SK-N-SH treated with all-trans-retinoic acid at 6 μM for 48 hours (cell line): Measurements from ENCODE around the gene LTBP2.

ENCODE experiments used
- ATAC-seq: fragments of 200-7000 bp; cut with Tn5 transposase; 3 replicates; pipeline ENCODE4 v1.9.1; 2020; ENCODE audit warnings: mild to moderate bottlenecking, moderate library complexity
- ARNTL ChIP-seq: fragments of 450-650 bp; formaldehyde crosslinking; IDR thresholded peaks from 2 replicates; pipeline ENCODE4 v1.5.0; 2020; ENCODE audit warnings: low read depth, mild to moderate bottlenecking, moderate library complexity, borderline replicate concordance
- BACH2 ChIP-seq: fragments of 250-450 bp; sonication (Bioruptor Pico); IDR thresholded peaks from 2 replicates; pipeline ENCODE4 v1.9.0; 2021; ENCODE audit warnings: mild to moderate bottlenecking, borderline replicate concordance
- CSDC2 ChIP-seq: fragments of 250-450 bp; sonication (Bioruptor Pico); IDR thresholded peaks from 2 replicates; pipeline ENCODE4 v1.5.0; 2020; ENCODE audit warnings: mild to moderate bottlenecking, moderate library complexity
- ESRRG ChIP-seq: fragments of 250-450 bp; sonication (Bioruptor Pico); IDR thresholded peaks from 2 replicates; pipeline ENCODE4 v1.6.1; 2021; ENCODE audit warnings: mild to moderate bottlenecking
- GLIS3 ChIP-seq: fragments of 250-450 bp; sonication (Bioruptor Pico); IDR thresholded peaks from 2 replicates; pipeline ENCODE4 v1.5.0; 2020; ENCODE audit warnings: mild to moderate bottlenecking, moderate library complexity
- ISL1 ChIP-seq: fragments of 250-450 bp; sonication (Bioruptor Pico); IDR thresholded peaks from 2 replicates; pipeline ENCODE4 v2.1.2; 2022; ENCODE audit warnings: mild to moderate bottlenecking, moderate library complexity
- OSR1 ChIP-seq: fragments of 250-450 bp; sonication (Bioruptor Pico); IDR thresholded peaks from 2 replicates; pipeline ENCODE4 v1.8.0; 2022; ENCODE audit warnings: moderate library complexity, mild to moderate bottlenecking, inconsistent platforms
- PPARA ChIP-seq: fragments of 250-450 bp; sonication (Bioruptor Pico); IDR thresholded peaks from 2 replicates; pipeline ENCODE4 v1.5.0; 2020; ENCODE audit warnings: mild to moderate bottlenecking, borderline replicate concordance
- RARB ChIP-seq: fragments of 250-450 bp; sonication (Bioruptor Pico); IDR thresholded peaks from 2 replicates; pipeline ENCODE4 v1.8.0; 2021; ENCODE audit warnings: mild to moderate bottlenecking, moderate library complexity
- SNAI2 ChIP-seq: fragments of 250-450 bp; sonication (Bioruptor Pico); IDR thresholded peaks from 2 replicates; pipeline ENCODE4 v1.5.0; 2020; ENCODE audit warnings: mild to moderate bottlenecking, moderate library complexity
- TCF4 ChIP-seq: fragments of 250-450 bp; sonication (Bioruptor Pico); IDR thresholded peaks from 2 replicates; pipeline ENCODE4 v1.8.0; 2021; ENCODE audit warnings: mild to moderate bottlenecking, moderate library complexity, borderline replicate concordance
- TOX ChIP-seq: fragments of 250-450 bp; sonication (Bioruptor Pico); IDR thresholded peaks from 2 replicates; pipeline ENCODE4 v1.8.0; 2021; ENCODE audit warnings: mild to moderate bottlenecking, moderate library complexity, borderline replicate concordance
- ZC3H10 ChIP-seq: fragments of 250-450 bp; sonication (Bioruptor Pico); IDR thresholded peaks from 2 replicates; pipeline ENCODE4 v1.5.1; 2021; ENCODE audit warnings: mild to moderate bottlenecking, moderate library complexity
- ZFP3 ChIP-seq: fragments of 250-450 bp; sonication (Bioruptor Pico); IDR thresholded peaks from 2 replicates; pipeline ENCODE4 v1.5.0; 2020; ENCODE audit warnings: mild to moderate bottlenecking, moderate library complexity
- ZFP30 ChIP-seq: fragments of 450-650 bp; formaldehyde crosslinking; IDR thresholded peaks from 2 replicates; pipeline ENCODE4 v1.5.0; 2022; ENCODE audit warnings: mild to moderate bottlenecking, moderate library complexity
- ZNF565 ChIP-seq: fragments of 450-650 bp; formaldehyde crosslinking; conservative IDR thresholded peaks from 2 replicates; pipeline ENCODE4 v1.5.0; 2020; ENCODE audit warnings: low read depth, mild to moderate bottlenecking, moderate library complexity
- ZNF70 ChIP-seq: fragments of 450-650 bp; formaldehyde crosslinking; IDR thresholded peaks from 2 replicates; pipeline ENCODE4 v1.5.0; 2020; ENCODE audit warnings: mild to moderate bottlenecking, moderate library complexity
- TF ChIP-seq, protein P1 (sequence below): fragments of 250-450 bp; sonication (Bioruptor Pico); IDR thresholded peaks from 2 replicates; pipeline ENCODE4 v1.8.0; 2021; ENCODE audit warnings: low read depth, mild to moderate bottlenecking, moderate library complexity, borderline replicate concordance
- TF ChIP-seq, protein P2 (sequence below): fragments of 250-450 bp; sonication (Bioruptor Pico); IDR thresholded peaks from 2 replicates; pipeline ENCODE4 v1.5.0; 2020; ENCODE audit warnings: mild to moderate bottlenecking, moderate library complexity
- TF ChIP-seq, protein P3 (sequence below): fragments of 250-450 bp; sonication (Bioruptor Pico); IDR thresholded peaks from 2 replicates; pipeline ENCODE4 v1.8.0; 2020; ENCODE audit warnings: mild to moderate bottlenecking, moderate library complexity, borderline replicate concordance
- TF ChIP-seq, protein P4 (sequence below): fragments of 250-450 bp; sonication (Bioruptor Pico); IDR thresholded peaks from 2 replicates; pipeline ENCODE4 v1.5.1; 2020; ENCODE audit warnings: low read depth, mild to moderate bottlenecking, moderate library complexity

The LTBP2 gene

DNA sequence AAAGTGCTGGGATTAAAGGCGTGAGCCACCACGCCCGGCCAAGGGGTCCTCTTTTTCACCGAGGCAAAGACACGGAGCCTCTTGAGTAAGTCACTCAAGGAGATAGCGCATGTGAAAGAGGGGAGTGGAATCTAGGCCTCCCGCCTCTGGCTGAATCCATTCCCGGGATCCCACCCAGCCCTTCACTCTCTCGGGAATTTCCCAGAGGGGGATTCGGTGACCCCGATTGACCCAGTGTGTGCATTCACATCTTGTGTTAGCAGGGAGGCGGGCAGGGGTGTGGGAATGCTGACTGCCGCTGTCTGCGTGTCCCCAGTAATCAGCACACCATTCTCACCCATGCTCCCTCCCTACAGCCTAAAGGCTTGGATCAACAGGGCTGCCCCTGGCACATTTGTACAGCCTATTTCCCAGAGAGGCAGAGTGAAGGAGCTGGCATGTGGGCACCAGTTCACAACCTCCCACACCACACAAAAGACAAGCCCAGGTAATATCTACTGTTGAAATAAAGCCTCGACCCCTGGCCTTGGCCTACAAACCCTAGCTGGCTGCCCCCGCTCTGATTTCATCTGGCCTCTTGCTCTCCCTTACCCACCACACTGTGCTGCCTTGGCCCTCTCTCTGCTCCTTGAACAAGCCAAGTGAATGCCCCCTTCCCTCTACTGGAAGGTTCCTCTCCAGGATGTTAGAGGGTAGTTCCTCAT lies 1.3 kb upstream of the LTBP2 start (continued):
- TF ChIP-seq, protein P1, sequence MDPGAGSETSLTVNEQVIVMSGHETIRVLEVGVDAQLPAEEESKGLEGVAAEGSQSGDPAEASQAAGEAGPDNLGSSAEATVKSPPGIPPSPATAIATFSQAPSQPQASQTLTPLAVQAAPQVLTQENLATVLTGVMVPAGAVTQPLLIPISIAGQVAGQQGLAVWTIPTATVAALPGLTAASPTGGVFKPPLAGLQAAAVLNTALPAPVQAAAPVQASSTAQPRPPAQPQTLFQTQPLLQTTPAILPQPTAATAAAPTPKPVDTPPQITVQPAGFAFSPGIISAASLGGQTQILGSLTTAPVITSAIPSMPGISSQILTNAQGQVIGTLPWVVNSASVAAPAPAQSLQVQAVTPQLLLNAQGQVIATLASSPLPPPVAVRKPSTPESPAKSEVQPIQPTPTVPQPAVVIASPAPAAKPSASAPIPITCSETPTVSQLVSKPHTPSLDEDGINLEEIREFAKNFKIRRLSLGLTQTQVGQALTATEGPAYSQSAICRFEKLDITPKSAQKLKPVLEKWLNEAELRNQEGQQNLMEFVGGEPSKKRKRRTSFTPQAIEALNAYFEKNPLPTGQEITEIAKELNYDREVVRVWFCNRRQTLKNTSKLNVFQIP (CRISPR knock-in tag), result no peak
- TF ChIP-seq ZFP3 (CRISPR knock-in tag), result no peak

DNA sequence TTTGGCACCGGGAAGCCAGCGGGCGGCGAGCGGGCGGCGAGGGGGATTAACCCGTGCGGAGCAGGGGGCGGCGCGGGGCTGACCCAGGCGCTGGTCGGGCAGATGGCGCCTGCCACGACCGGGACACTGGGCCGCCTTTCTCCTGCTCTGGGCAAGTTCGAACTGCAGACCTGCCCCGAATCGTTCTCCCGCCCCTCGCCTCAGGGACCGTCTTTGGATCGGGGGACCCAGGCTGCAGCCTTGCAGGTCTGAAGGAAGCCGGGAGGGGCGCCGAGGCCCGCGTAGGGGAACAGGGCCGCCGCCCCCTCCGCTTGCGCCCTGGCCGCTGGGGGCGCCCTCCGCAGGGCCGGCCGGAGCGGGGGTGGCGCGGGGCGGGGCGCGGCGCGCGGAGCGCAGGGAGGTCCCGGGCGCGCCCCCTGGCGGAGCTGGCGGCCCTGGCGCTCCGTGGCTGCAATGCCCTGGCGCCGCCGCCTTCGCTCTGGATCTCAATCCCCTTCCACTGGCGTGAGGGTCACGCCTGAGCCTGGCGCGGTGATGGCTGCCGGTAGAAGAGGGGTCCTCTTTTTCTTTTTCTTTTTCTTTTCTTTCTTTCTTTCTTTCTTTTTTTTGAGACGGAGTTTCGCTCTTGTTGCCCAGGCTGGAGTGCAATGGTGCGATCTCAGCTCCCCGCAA lies 449 bp upstream of the LTBP2 start:
- peak; percentile 77 for ATAC-seq
- TF ChIP-seq OSR1 (CRISPR knock-in tag) (no peak), ARNTL (CRISPR knock-in tag) (no peak), TOX (no peak), ZNF70 (CRISPR knock-in tag) (no peak), SNAI2 (CRISPR knock-in tag) (no peak), ZFP3 (CRISPR knock-in tag) (no peak), PPARA (no peak), CSDC2 (CRISPR knock-in tag) (no peak), ZFP30 (CRISPR knock-in tag) (no peak), RARB (no peak), GLIS3 (CRISPR knock-in tag) (no peak)
- TF ChIP-seq, protein P2, sequence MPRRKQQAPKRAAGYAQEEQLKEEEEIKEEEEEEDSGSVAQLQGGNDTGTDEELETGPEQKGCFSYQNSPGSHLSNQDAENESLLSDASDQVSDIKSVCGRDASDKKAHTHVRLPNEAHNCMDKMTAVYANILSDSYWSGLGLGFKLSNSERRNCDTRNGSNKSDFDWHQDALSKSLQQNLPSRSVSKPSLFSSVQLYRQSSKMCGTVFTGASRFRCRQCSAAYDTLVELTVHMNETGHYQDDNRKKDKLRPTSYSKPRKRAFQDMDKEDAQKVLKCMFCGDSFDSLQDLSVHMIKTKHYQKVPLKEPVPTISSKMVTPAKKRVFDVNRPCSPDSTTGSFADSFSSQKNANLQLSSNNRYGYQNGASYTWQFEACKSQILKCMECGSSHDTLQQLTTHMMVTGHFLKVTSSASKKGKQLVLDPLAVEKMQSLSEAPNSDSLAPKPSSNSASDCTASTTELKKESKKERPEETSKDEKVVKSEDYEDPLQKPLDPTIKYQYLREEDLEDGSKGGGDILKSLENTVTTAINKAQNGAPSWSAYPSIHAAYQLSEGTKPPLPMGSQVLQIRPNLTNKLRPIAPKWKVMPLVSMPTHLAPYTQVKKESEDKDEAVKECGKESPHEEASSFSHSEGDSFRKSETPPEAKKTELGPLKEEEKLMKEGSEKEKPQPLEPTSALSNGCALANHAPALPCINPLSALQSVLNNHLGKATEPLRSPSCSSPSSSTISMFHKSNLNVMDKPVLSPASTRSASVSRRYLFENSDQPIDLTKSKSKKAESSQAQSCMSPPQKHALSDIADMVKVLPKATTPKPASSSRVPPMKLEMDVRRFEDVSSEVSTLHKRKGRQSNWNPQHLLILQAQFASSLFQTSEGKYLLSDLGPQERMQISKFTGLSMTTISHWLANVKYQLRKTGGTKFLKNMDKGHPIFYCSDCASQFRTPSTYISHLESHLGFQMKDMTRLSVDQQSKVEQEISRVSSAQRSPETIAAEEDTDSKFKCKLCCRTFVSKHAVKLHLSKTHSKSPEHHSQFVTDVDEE, result no peak

DNA sequence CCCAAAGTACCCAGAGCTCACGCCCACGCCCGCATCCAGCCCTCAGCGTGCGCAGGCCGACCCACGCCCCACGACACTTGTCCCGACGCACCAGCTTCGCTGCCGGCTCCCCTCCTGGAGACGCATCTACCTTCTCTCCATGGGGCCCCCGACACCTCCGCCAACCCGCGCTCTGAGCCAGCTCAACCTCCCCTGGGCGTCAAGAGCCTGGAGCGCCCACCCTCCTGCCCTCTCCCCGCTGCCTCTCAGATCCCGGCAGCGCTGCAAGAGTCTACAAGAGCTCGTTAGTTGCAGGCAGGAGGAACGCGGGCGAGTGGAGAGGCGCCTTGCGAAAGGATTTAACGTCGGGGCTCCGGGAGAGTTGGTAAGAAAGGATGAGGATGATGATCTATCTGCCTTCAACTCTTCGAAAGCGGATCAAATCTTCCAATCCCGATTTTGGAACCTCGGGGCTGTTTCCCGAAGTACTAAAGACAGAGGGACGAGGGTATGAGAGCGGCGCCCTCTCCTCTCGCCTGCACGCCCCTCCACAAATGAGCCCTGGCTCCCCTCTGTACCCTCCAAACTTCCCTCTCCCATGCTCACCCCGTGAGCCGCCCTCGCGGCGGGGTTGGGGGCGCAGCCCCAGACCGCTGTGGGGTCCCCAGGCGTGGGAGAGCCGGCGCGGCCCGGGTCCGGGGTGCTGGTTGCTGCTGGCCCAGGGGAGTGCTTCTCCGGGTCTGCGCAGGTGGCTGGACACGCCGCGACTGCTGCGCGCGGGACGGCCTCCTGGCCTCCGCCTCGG lies 979 bp downstream of the LTBP2 start:
- no peak for ATAC-seq
- TF ChIP-seq OSR1 (CRISPR knock-in tag) (no peak), CSDC2 (CRISPR knock-in tag) (no peak), SNAI2 (CRISPR knock-in tag) (no peak), GLIS3 (CRISPR knock-in tag) (no peak), TCF4 (CRISPR knock-in tag) (no peak)

DNA sequence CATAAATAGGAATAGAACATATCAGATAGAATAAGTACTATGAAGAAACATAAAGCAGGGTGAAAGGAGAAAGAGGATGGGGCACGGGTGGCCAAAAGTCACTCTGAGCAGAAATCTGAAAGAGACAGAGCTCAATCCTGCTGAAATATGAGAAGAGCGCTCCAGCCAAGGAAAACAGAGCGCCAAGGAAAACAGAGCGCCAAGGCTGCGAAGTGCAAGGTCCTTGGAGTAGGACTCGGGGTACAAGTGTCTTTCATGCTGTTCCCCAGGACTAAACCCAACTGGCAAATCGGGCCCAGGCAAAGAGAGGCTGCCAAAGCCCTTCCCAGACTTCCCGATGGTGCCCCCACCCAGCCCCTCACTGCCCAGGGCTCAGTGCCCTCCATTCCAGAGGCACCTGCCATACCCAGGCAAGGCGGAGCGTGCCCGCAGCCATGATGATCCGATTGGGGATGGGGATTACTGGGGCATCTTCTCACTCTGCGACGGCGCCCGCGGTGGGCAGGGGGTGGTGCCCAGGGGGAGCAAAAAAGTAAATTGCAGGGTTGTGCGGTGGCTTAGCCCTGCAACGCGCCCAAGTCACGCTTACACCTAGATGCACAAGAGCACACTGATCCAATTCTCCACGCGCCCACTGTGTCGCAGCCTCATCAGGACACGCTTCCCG lies 1.7 kb downstream of the LTBP2 start:
- ATAC-seq, result no peak
- TF ChIP-seq PPARA (no peak), GLIS3 (CRISPR knock-in tag) (no peak), ZC3H10 (CRISPR knock-in tag) (no peak), BACH2 (CRISPR knock-in tag) (no peak), ZNF565 (no peak), ISL1 (CRISPR knock-in tag) (no peak), RARB (no peak), CSDC2 (CRISPR knock-in tag) (no peak), ESRRG (CRISPR knock-in tag) (no peak), ZNF70 (CRISPR knock-in tag) (no peak), TOX (no peak), OSR1 (CRISPR knock-in tag) (no peak), SNAI2 (CRISPR knock-in tag) (no peak), TCF4 (CRISPR knock-in tag) (no peak), ZFP30 (CRISPR knock-in tag) (no peak), ZFP3 (CRISPR knock-in tag) (no peak)
- TF ChIP-seq, protein P3, sequence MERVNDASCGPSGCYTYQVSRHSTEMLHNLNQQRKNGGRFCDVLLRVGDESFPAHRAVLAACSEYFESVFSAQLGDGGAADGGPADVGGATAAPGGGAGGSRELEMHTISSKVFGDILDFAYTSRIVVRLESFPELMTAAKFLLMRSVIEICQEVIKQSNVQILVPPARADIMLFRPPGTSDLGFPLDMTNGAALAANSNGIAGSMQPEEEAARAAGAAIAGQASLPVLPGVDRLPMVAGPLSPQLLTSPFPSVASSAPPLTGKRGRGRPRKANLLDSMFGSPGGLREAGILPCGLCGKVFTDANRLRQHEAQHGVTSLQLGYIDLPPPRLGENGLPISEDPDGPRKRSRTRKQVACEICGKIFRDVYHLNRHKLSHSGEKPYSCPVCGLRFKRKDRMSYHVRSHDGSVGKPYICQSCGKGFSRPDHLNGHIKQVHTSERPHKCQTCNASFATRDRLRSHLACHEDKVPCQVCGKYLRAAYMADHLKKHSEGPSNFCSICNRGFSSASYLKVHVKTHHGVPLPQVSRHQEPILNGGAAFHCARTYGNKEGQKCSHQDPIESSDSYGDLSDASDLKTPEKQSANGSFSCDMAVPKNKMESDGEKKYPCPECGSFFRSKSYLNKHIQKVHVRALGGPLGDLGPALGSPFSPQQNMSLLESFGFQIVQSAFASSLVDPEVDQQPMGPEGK (CRISPR knock-in tag), result no peak
- TF ChIP-seq, protein P4, sequence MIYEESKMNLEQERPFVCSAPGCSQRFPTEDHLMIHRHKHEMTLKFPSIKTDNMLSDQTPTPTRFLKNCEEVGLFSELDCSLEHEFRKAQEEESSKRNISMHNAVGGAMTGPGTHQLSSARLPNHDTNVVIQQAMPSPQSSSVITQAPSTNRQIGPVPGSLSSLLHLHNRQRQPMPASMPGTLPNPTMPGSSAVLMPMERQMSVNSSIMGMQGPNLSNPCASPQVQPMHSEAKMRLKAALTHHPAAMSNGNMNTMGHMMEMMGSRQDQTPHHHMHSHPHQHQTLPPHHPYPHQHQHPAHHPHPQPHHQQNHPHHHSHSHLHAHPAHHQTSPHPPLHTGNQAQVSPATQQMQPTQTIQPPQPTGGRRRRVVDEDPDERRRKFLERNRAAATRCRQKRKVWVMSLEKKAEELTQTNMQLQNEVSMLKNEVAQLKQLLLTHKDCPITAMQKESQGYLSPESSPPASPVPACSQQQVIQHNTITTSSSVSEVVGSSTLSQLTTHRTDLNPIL, result no peak
- TF ChIP-seq, protein P1 (CRISPR knock-in tag), result no peak
